ENCODE measurements around the gene NALCN.
"Not testable (repeated sequence)": the region's sequence is repeated elsewhere in the genome, so short reads cannot be mapped to it uniquely, and the experiment has no call there.

Gene NALCN

DNA sequence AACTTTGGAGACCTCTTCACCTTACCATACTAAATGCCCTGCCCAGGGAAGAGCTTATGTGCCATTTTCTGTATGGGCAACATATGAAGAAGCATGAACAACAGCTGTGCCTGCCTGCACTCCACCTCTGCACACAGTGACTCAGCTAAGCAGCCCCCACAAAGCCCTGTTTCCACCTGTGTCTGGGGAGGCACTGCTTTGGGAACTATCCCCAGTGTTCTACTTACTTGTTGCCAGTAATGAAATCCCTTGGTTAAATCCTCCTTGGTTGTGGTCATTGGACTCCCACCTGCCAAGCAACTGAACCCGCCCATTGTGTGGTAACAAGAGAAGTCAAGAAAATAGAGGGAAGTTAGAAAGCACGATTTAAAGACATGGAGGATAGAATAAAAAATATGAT lies 84.6 kb downstream of the NALCN start:
- DNase-seq: no peak

DNA sequence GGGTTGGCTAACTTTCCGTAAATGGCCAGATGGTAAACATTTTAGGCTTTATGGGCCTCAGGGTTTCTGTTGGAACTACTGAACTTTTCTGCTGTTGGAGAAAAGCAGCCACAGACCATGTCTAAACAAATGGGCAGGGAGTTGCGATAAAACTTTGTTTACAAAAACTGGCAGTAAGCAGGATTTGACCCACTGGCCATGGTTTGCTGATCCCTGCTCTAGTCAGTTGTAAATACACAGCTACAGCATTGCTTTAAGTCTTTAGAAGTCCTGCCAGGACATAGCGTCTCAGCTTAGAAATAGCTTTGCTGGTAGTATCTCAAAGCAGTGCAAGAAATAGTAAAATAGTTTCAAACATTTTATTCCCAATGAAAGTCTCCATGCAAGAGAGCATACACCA lies 88.4 kb downstream of the NALCN start:
- no peak for DNase-seq

DNA sequence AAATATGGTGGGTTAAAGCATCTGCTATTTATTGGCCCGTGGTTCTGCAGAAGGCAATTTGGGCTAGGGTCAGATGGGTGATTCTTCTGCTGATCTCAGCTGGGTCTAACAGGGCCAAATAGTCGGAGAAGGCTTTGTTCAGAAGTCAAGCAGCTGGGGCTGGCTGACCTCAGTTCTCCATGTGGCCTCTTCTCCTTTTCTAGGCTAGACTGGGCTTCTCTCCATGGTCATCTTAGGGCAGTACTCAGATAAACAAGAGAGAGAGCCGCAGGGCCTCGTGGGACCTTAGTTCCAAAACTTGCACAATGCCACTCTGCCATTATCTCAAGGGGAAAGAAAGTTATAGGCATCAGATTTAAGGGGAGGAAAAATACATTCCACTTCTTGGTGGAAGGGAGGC lies 89.6 kb downstream of the NALCN start:
- no peak for DNase-seq

DNA sequence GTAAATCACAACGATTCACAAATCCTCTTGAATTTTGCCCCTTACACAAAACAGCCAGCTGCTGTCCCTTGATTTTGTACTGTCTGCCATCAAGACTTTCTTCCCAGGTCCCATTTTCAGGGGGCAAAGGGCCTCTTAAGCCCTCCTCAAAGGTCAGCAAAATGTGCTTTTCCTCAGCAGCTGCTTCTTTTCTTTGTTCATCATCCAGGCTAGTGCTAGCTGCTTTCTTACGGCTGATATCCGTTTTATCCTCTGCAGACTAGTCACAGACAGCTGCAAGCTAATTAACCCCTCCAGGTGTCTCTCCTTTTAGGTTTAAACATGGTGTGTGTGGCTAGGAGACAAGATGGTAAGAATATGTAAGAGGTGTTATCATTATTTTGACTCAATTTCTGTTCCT lies 90.9 kb downstream of the NALCN start:
- DNase-seq: no peak

DNA sequence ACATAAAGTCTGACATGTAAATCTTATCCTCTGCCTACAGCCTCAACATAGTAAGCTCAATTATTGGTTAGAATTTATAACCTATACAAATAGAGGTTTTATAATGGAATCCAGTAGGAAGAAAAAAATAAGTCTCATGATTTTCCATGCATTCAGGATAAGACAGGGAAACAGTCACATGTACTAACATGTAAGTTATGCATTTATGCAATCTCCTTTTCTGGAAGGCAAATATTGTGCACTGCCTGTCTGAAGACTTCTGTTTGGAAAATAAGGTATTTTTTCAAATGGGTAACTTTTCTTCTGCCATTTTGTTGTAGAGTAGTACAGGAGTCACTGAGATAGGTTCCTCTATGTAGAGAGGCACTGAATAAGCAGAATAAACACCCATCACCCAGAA lies 92.7 kb downstream of the NALCN start:
- no peak for DNase-seq

DNA sequence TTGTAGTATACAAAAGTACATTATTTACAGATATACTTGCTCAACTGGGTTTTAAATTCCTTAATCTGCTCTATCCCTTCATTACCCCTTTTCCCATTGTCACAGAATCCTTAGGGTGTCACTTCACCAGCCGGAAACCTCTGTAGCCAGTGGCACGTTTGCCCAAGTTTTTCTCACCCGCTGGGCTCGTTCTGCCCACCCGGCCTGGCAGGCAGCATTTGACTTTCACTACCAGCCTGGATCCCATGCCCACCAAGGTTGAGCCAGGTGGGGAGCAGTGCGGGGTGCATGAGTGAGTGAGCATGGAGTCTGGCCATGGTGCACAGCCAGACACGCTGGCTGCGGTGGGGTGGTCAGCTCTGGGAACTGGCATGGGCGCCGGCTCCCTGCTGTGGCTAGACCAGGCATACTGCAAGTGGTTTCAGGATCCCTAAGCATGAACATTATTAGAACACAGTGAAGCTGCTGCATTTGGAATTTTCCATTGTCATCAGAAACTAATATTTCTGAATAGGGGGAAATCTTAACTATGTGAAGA lies 98.3 kb downstream of the NALCN start:
- no peak for DNase-seq

DNA sequence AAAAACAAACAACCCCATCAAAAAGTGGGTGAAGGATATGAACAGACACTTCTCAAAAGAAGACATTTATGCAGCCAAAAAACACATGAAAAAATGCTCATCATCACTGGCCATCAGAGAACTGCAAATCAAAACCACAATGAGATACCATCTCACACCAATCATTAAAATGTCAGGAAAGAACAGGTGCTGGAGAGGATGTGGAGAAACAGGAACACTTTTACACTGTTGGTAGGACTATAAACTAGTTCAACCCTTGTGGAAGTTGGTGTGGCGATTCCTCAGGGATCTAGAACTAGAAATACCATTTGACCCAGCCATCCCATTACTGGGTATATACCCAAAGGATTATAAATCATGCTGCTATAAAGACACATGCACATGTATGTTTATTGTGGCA lies 102.8 kb downstream of the NALCN start:
- not testable (repeated sequence) for DNase-seq

DNA sequence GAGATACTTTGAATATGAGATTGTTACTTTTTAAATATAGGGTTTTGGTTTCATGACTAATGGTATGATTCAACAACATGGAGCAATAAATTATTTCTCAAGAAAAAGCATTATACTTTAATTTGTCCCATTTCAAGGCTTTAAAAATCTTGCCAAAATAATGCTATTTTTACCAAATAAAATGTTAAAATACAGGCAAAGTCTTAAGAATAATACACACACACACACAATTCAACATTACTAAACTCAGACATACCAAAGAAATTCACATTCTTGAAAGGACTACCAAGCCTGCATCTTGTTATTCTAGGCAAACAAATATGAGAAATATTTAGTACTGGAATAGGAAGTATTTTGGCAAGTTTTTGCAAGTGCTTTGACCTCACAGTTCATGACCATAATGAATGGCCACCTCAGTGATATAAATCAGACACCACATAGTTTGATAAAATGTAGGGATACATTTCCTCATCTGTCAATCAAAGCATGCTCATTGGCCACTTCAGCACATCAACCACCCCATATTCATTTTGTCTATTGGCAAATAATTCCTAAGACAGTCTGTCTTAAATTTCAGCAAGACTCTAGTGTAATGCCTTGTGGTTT lies 107.2 kb downstream of the NALCN start:
- DNase-seq: no peak

DNA sequence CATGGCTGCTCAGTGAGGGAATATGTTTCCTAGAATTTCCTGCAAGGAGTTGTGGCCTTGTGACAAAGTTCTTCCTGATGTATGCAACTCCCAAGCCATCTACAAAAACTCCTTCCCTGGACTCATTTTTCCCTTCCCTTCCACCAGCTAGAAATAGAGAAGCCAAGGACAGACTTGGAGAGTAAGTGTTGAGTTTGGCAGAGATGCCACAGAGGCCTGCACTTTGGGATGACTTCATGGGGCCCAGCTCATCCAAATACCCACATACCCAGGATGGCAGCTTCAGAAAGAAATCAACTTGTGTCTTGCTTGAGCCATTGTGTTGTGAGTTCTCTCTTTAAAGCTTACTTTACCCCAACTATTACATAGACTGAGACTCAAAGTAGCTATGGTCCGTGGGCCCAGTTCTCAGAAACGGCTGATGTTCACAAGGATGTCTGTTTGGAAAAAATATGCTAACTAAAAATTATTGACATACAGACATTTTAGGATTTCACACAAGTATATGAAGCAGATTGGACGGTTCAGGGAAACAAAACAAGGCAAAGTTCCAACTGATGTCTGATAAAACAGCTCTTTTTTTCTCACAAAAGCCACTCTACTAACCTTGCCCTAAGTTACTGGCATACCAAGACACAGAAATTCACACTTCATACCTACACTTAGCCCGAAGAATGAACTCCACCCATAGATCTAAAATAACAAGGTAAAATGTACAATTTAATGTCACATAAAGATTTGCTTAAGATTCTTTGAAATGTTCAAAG lies 107.9 kb downstream of the NALCN start:
- no peak for DNase-seq

DNA sequence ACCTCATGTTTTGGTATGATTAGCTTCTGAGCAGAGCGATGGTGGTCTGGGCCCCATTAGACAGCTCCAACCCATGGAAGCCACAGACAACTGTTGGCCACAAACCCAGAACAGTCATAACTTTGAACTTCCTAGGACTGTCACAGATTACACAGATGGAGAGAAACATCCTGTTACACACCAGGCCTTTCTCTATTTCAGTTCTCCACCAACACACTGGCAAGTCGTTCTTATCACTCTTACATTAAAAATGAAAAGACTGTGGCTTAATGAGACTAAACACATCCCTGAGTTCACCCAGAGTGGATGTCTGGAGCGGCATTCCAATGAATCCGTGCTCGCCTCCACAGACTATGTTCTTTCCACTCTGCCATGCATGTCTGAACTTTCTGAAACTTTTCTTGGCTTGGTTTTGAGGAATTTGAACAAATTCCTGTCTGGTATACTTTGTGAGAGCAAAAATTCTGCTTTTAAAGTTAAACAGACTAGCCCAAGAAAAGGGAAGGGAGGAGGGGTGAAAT lies 109.1 kb downstream of the NALCN start:
- DNase-seq: peak; percentile 7

DNA sequence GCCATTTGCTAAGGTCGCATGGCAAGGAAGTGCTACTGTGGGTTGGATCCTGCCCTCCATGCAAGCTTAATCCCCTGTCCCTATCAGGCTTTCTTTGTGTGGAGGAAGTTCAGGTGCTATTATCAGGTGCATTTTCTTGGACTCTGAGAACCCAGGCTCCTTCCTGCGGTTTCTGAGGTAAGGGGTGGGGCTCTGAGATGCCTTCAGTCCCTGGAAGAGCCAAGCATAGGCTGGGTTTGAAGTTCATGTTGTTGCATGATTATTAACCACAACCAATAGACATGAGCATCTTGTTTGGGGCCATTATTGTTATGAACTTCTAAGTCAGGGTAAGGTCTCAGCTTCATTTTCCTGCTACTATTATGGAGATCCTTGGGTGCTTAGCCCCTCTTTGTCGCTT lies 109.5 kb downstream of the NALCN start:
- DNase-seq: no peak

DNA sequence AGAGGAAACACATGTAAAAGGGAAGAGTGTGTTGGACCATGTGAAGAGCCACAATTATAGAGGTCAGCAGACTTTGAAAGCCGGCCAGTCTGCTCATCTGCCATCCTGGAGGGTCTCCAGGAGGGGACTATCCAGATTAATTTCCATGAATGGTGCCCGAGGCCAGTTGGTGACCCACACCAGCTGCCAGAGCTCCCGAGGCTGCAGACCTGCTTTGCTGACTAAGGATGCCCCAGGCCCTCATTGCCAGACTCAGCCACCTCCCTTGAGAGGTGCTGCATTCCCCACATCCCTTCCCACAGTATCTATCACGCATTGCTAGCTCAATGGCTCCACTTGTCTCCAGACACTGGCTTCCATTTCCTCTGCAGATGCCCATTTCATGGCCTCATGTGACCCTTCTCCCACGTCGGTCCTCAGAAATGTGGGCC lies 110.3 kb downstream of the NALCN start:
- DNase-seq: no peak

DNA sequence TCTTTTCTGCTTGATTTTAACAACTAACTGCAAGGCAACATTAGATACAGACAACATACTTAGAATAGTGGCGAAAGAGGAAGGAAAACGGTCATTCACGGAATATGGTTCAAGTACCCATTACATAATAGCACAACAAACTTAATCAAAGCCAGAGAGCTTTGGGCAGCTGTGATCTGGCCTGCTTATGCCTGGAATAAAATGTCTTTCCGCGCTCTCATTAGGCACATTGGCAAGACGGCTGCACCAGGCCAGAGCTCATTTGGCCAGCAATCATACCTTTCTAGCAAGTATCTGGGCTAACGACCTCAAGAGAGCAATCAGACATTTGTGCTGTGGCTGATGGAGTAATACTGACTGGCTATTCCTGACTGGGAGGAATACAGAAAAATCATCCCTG lies 112.8 kb downstream of the NALCN start:
- no peak for DNase-seq

DNA sequence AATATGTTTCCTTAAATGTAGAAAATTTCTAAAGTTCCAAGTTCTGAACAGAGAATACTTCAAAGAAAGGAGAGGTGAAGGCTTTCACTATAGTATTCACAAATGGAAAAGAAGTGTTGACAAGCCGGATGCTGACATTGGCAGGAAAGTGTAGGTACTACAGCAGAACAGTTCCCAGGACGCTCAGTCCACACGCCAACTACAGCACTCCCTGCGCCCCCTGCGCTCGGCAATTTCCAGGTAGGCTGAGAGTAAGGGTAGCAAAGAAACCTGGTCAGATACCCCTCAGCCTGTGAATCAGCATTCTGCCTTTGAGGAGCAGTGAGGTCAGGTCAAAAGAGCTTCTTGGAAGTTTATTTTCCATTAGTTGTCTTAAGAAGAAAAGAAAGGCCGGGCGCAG lies 115.3 kb downstream of the NALCN start:
- no peak for DNase-seq

DNA sequence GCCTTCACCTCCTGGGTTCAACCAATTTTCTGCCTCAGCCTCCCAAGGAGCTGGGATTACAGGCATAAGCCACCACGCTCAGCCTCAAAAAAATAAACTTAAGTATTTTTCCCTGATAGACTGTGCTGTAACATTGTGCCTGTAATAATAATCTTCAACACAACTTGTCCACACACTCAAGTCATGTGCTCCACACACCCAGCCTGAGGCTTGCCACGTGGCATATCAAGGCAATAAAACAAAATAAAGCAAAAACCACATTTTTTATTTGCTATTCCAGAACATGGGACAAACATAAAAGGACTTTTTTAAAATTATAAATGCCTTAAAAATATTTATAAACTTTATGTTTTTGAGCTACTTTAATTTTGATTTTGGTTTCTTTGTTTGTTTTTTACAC lies 115.8 kb downstream of the NALCN start:
- DNase-seq: no peak

DNA sequence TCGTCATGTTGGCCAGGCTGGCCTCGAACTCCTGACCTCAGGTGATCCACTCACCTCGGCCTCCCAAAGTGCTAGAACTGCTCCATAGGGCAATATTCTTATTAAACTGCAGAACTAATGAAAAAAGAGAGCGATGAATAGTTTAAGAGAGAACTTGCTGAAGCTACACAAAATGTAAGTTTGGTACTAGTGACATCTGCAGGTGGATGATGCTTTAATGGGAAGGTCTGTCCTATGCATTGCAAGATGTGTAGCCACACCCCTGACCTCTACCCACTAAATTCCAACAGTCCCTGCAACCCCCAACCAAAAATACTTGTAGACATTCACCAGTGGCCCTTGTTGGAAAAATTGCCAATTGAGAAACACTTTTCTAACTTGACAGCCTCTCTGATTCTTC lies 117.8 kb downstream of the NALCN start:
- DNase-seq: no peak

DNA sequence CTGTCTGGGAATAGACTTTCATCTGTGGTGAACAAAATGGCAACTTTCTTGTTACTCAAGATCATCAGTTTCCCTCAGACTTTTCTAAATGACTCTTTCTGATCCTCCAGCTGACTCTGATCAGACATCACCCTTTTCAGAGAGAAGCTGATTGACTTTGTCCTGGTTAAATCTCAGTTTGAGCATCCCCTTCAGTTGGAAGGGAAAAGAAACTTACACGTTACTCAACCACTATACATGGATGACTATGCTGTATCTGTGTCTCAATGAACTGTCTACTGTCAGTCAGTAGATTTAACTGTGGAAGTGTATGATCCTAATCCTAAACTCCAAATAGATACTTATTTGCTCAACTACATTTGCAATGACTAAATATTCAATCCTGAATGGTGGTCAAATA lies 118.5 kb downstream of the NALCN start:
- DNase-seq: no peak

DNA sequence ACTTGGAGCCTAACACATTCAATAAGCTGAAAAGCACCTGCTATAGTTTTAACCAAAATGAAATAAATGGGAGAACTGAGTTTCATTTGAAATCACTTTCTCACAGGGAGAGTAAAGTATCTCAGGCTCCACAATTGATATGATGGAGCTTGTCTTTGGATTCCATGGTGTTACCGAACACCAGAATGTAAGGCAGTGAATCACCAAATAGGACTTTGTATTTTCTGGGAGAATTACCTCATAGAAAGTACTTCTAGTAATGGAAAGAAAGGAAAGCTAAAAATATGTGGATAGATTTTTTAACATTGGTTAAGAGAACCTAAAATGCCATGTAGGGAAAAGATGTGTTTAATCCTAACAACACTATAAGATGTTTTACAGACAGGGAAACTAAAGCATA lies 123.6 kb downstream of the NALCN start:
- no peak for DNase-seq

DNA sequence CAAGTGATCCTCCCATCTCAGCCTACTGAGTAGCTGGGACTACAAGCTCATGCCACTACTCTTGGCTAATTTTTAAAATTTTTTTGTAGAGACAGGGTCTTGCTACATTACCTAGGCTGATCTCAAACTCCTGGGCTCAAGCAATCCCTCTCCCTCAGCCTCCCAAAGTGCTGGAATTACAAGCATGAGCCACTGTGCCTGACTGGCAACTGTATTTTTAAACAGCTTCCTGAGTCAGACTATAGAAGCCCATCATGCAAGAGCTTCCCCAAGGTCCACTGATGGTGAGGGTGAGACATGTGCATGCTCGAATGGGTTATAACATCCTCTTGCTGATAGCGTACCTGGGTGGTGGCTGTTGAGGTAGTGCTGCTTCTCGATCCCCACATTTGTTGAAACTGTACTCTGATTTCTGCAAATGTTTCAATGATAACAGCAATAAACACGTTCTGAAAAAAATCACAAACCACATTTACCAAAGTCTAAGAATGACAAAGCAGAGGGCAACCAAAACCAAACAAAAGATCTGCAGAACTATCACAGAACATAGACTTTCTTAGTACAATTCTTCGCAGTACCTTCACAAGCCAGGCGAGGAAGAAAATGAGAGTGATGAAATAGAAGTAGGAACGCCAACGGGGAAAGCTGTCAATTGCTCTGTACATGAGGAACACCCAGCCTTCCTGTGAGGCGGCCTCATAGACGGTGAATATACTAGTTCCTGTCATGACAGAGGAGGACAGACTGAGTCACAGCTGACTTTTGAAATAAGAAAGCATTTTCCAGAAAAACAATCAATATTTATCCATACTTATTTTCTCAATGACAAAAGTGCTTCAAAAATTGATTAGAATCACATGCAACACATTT lies 124.4 kb downstream of the NALCN start:
- DNase-seq: no peak

DNA sequence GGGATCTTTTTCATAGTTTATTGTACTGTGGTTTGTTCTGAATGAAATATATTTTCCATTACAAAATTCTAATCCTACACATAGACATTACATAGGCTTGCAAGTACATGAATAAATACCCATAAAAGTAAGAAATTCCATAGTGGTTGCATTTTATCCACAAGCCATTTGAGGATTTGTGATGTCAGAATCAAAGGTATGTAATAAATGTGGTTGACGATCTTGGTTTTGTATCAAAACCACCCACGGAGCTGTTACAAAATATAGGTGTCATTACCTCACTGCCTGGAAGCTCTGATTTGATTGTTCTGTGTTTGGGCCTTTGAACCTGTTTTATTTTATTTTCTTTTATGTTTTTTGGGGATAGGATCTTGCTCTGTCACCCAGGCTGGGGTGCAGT lies 125.1 kb downstream of the NALCN start:
- no peak for DNase-seq

DNA sequence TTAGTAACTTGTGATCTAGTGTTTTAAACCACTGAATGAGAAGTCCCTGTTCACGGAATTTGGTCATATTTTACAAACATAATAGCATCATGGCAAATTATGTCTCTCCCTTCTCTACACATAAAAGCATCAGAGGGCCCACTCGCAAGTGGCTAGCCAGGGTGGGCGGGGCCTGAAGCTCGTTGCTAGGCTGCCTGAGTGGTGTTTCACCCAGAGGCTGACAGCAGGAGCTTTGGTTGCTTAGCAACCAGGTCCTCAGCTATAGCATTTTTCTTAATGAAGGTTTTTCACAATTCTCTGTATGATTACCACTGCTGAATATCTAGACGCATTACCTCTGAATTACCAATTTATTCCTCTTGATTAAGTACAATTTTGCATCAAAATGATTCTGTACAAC lies 126.5 kb downstream of the NALCN start:
- no peak for DNase-seq

DNA sequence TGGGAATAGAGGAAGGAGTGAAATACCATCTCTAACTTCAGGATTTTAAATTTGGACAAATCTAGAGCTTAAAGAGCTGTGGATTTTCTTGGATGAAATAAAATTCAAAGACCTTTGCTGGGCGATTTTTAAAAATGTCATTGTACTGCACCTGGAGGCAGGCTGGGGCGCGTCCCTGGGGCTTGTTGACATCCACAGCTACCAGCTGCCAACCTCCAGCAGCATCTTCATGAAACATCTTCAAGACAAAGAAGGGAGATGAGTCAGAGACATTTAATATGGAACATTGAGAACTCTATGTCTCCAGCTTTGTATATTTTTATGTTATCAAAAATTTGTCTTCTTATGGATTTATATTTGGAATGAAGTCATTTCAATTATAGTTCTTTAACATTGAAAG lies 132.5 kb downstream of the NALCN start:
- no peak for DNase-seq

DNA sequence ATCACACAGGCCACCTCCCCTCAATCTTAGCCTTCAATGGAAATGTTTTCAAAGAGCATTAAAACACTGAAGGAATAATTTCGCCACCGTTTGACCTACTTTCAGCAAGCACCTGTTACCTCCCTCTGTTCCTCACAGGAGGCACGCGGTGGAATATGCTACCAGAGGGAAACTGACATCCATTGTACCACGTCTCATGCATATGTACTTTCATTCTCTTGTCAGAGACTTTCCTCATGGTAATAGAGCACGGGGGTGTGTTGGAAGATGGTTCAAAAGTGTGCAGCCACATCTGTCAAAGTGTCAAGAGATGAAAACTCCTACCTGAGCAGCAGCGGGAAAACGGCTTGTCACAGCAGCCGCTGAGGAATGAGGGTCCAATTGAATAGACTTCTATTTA lies 143.4 kb downstream of the NALCN start:
- DNase-seq: no peak
